Erythroblast (primary cell): ENCODE results near the gene MLXIPL.

ENCODE experiments used
- DNase-seq, 2 experiments: peaks; one replicate each; lab custom pipeline; 2025; lab: John Stamatoyannopoulos, UW
- GATA1 ChIP-seq: IDR thresholded peaks from 2 replicates; pipeline ENCODE4 v1.6.1; 2011; ENCODE audit warnings: low read depth, mild to moderate bottlenecking, control low read depth, low read length, moderate library complexity
- POLR2A ChIP-seq: IDR thresholded peaks from 2 replicates; pipeline ENCODE4 v1.6.1; 2011; ENCODE audit warnings: mild to moderate bottlenecking, low read length

MLXIPL gene

DNA sequence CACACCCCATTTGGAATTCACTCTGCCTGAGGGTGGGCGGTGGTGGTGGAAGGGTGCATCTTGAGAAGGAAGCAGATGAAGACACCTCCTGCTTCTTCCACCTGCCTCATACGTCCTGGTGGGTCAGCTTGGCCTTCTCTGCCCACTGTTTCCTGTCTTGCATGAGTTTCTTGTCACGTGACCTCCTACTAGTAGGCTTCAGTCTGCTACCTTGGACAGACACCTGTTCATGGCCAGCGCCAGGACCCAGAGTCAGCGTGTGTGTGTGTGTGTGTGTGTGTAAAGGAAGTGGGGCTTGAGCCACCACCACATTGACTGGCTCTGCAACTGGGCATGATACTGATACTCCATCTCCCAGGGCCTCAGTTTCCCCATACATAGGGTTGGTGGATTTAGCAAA, 26.2 kb upstream of the MLXIPL start:
- DNase-seq: no peak
- no peak for TF ChIP-seq GATA1
- TF ChIP-seq POLR2A: no peak

DNA sequence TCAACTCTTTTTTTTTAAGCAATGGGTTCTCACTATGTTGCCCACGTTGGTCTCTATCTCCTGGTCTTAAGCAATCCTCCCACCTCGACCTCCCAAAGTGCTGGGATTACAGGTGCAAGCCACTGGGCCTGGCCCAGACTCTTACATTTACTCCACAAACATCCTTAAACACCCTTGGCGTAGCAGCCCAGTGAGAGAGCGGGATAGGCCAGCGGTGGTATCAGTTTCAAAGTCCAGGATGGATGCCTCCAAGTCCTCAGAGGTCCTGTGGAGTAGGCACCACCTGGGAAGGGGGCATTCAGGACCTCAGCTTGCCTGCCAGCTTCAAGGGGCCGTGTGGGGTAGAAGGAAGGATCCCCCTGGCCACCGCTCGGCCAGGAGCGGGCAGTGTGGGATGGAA, 25.3 kb upstream of the MLXIPL start:
- TF ChIP-seq POLR2A (no peak), GATA1 (no peak)
- no peak for DNase-seq

DNA sequence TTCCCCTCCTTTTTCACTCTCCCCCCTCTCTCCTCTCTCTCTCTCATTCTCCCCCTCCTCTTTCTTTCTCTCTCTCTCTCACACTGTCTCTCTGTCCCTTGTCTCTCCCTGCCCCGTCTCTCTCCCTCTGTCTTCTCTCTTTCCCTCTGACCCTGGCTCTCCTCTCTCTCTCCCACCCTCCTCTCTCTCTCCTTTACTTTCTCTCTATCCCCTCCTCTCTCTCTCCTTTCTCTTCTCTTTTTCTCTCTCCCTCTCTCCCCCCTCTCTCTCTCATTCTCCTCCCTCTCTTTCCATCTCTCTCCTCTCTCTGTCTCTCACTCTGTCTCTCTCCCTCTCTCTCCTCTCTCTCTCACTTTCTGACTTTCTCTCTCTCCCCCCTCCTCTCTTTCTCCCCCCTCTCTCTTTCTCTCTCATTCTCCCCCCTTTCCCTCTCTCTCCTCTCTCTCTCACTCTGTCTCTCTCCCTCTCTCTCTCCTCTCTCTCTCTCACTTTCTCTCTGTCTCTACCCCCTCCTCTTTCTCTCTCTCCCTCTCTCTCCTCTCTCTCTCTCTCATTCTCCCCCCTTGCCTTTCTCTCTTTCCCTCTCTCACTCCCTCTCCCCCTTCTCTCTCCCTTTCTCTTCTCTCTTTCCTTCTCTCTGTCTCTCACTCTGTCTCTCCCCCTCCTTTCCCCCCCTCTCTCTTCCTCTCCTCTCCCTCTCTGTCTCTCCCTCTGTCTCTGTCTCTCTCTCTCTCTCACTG, 24.4 kb upstream of the MLXIPL start:
- no peak for DNase-seq
- TF ChIP-seq POLR2A (no peak), GATA1 (no peak)

DNA sequence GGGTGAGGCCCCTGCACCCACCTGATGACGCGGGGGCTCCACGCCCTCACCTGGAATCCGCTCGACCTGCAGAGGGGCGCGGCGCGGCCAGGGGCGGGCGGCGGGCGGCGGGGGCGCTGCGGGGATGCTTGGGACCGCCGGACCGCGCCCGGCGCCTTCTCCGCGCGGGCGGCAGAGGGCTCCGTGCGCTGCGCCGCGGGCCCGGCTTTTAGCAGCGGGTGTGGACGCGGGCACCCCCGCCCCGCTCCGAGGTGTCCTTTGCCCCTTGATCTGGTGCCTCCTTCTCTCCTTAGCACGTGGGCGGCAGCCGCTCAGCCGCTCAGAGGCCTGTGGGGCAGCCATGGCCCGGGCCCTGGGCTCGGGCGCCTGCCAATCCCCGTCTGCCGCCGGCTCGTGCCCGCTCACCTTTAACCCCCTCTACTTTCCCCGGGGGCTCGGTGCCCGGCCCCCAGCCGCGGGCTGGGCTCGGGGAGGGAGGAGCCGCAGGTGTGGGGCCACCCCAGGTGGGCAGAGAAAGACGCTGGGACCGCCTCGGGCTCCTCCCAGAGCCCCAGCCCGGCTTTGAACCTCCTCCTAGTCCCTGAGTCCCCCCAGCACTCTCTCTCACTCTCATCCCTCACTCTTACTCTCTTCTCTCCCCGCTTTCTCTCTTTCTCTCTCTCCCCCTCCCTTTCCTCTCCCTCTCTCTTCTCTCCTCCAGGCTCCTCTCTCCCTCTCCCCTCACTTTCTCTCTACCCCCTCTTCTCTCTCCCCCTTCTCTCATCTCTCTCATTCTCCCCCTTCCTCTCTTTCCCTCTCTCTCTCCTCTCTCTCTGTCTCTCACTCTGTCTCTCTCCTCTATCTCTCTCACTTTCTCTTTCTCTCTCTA, 23.6 kb upstream of the MLXIPL start:
- peak; percentile 19 to 21 for DNase-seq
- TF ChIP-seq GATA1 (no peak), POLR2A (no peak)

GRCh38 chr7:73646785-73647724, 22.7 kb upstream of the MLXIPL start:
- no peak for DNase-seq
- no peak for TF ChIP-seq GATA1
- TF ChIP-seq POLR2A: no peak

- DNase-seq: no peak
- TF ChIP-seq POLR2A (no peak), GATA1 (no peak)
Measured at GRCh38 chr7:73645643-73646174, 21.4 kb upstream of the MLXIPL start.

GRCh38 chr7:73644688-73645286, 20.5 kb upstream of the MLXIPL start:
- no peak for TF ChIP-seq POLR2A
- no peak for TF ChIP-seq GATA1
- DNase-seq: no peak

- TF ChIP-seq POLR2A: no peak
- DNase-seq: no peak
Measured at GRCh38 chr7:73642834-73643233, 18.5 kb upstream of the MLXIPL start.

DNA sequence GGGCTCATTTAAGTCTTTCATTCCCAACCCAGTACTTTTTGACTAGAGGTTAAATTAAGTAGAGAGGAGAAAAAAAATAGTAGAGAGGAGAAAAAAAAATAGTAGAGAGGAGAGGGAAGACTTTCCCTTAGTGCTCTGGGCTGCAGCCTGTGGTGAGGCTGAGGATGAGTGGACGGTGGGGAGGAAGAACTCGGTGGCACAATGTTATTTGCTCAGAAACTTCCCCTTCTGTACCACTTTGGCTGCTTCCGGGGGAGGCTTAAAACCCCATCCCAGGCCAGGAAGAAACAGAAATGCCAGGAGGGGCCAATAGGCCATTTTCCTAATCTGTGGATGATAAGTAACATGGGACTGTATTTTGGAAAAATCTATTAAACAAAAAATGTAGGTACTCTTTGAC, 14.6 kb upstream of the MLXIPL start:
- TF ChIP-seq GATA1: no peak
- no peak for TF ChIP-seq POLR2A
- no peak for DNase-seq

- TF ChIP-seq POLR2A (no peak), GATA1 (no peak)
- no peak for DNase-seq
Measured at GRCh38 chr7:73635428-73636200, 11.3 kb upstream of the MLXIPL start.

- no peak for DNase-seq
- TF ChIP-seq POLR2A: no peak
Measured at GRCh38 chr7:73633844-73634243, 9.5 kb upstream of the MLXIPL start.

DNA sequence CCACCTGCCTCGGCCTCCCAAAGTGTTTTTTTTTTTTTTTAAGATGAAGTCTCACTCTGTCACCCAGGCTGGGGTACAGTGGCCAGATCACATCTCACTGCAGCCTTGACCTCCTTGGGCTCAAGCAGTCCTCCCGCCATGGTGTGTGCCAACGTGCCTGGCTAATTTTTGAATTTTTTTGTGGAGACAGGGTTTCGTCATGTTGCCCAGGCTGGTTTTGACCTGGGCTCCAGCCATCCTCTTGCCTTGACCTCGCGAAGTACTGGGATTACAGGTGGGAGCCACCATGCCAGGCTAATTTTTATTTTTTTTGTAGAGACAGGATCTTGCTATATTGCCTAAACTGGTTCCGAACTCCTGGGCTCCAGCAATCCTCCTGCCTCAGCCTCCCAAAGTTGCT, 9.0 kb upstream of the MLXIPL start:
- no peak for TF ChIP-seq GATA1
- no peak for TF ChIP-seq POLR2A
- no peak for DNase-seq
